ENCODE results near the gene MAPK1.
A peak's percentile ranks its signal among the peaks of the same experiment; 100 is the strongest.
"Not testable (repeated sequence)": the region's sequence is repeated elsewhere in the genome, so short reads cannot be mapped to it uniquely, and the experiment has no call there.

Gene MAPK1

GRCh38 chr22:21867528-21868266, at the start of gene MAPK1:
Gene MAPK1, minus strand, starts transcription at chr22:21867645. Its CDS starts 205 bp downstream, at chr22:21867440.
- Histone ChIP-seq H3K9ac (ENCODE audit: low read depth, low read length) (peak within 1 kb of the TSS; percentile 100), H3K36me3 (ENCODE audit: insufficient read depth, low read length) (no peaks in the 10 kb centered on the region), H3K4me1 (ENCODE audit: insufficient read depth, low read length) (peaks cover 16% of the 10 kb centered on the region), H3K9me3 (ENCODE audit: control insufficient read depth, insufficient read depth, low read length) (no peaks in the 10 kb centered on the region)

DNA sequence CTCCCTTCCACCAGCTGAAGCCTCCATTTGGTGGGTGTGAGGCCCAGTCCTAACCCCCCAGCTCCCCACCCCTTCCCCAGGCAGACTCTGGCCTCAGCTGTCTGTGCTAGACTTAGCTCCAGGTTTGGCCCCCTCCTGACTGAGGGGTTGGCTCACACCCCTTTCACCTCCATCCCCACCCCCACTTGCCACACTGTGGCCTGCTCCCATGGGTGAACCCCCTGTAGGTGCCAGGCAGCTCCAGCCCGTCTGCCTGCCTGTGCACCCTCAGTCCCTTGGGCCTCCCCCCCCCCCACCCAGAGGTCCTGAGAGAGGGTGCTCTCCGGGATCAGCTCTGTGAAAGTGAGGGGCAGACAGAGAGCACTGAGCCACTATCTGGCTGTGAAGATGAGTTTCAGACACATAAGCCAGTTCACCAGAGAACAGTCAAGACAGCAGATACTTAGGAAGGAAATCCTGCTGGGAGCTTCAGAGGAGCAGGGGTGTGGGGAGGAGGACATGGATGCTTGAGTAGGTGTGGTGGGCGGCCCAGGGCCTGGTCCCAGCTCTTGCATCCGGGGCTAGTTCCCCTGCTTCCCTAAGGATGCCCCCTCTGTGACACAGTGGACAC, 49.0 kb upstream of the MAPK1 start:
- no peak overlapping the region for H3K9ac ChIP-seq (ENCODE audit: low read depth, low read length)
- peaks cover 15% of the 10 kb centered on the region; the same call in 1 of the 2 replicates for H3K4me1 ChIP-seq (ENCODE audit: insufficient read depth, low read length)
- H3K36me3 ChIP-seq (ENCODE audit: insufficient read depth, low read length), result no peaks in the 10 kb centered on the region

DNA sequence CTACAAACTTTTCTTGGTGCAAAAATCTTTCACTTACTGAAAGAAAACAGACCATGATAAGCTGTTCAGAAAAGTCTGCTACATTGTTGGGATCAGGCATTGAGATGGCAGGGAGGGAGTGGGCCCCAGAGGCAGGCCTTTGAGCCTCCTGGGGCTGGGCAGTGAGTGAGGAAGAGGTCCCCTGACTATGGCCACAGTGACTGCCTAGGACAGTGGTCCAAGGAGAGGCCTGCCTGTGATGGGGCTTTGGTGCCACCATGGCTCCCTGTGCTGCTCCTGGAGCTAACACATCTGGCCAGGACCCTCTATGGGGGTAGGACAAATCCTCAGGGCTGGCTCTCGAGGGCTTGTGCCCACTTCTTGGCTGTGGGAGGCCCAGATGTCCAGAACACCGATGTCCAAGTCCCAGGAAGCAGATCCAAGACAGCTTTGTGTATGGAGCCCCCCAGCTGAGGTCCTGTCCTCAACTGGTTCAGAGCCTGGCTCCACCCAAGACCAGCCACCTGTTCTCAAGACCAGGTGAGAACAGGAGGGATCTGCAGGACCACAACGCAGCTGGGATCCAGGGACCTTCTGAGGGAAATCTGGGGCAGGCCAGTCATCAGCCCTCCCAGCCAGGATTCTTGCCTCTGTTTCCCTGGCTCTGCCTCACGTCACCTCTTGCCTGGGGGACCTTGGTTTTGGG, 48.3 kb upstream of the MAPK1 start:
- Histone ChIP-seq H3K36me3 (ENCODE audit: insufficient read depth, low read length) (no peaks in the 10 kb centered on the region), H3K9ac (ENCODE audit: low read depth, low read length) (no peak overlapping the region), H3K4me1 (ENCODE audit: insufficient read depth, low read length) (peaks cover 9% of the 10 kb centered on the region; the same call in 1 of the 2 replicates), H3K9me3 (ENCODE audit: control insufficient read depth, insufficient read depth, low read length) (no peaks in the 10 kb centered on the region)

More for the DNA sequence above, 49.0 kb upstream of the MAPK1 start:
- no peaks in the 10 kb centered on the region for H3K9me3 ChIP-seq (ENCODE audit: control insufficient read depth, insufficient read depth, low read length)

DNA sequence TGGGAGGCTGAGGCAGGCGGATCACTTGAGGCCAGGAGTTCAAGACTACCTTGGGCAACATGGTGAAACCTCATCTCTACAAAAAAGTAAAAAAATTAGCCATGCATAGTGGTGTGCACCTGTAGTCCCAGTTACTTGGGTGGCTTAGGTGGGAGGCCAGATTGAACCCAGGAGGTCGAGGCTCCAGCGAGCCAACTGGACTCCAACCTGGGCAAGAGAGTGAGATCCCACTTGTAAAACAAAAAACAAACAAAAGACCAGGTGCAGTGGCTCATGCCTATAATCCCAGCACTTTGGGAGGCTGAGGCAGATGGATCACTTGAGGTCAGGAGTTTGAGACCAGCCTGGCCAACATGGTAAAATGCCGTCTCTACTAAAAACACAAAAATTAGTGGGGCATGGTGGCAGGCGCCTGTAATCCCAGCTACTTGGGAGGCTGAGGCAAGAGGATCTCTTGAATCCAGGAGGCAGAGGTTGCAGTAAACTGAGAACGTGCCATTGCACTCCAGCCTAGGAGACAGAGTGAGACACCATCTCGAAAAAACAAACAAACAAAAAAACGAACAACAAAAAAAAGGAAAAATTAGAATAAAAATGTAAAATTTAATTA, 46.7 kb upstream of the MAPK1 start:
- not testable (repeated sequence) for H3K4me1 ChIP-seq (ENCODE audit: insufficient read depth, low read length); H3K9ac ChIP-seq (ENCODE audit: low read depth, low read length); H3K9me3 ChIP-seq (ENCODE audit: control insufficient read depth, insufficient read depth, low read length); H3K36me3 ChIP-seq (ENCODE audit: insufficient read depth, low read length)

- H3K36me3 ChIP-seq (ENCODE audit: insufficient read depth, low read length); H3K4me1 ChIP-seq (ENCODE audit: insufficient read depth, low read length); H3K9me3 ChIP-seq (ENCODE audit: control insufficient read depth, insufficient read depth, low read length); H3K9ac ChIP-seq (ENCODE audit: low read depth, low read length): not testable (repeated sequence)
Measured at GRCh38 chr22:21910367-21910766, 42.9 kb upstream of the MAPK1 start.

- Histone ChIP-seq H3K9me3 (ENCODE audit: control insufficient read depth, insufficient read depth, low read length) (no peaks in the 10 kb centered on the region), H3K9ac (ENCODE audit: low read depth, low read length) (no peak overlapping the region), H3K4me1 (ENCODE audit: insufficient read depth, low read length) (no peaks in the 10 kb centered on the region), H3K36me3 (ENCODE audit: insufficient read depth, low read length) (no peaks in the 10 kb centered on the region)
Measured at GRCh38 chr22:21909871-21910270, 42.4 kb upstream of the MAPK1 start.

GRCh38 chr22:21907638-21908522, 40.4 kb upstream of the MAPK1 start:
- H3K4me1 ChIP-seq (ENCODE audit: insufficient read depth, low read length), result no peaks in the 10 kb centered on the region
- H3K9ac ChIP-seq (ENCODE audit: low read depth, low read length), result no peak overlapping the region
- H3K36me3 ChIP-seq (ENCODE audit: insufficient read depth, low read length), result no peaks in the 10 kb centered on the region
- H3K9me3 ChIP-seq (ENCODE audit: control insufficient read depth, insufficient read depth, low read length), result no peaks in the 10 kb centered on the region

DNA sequence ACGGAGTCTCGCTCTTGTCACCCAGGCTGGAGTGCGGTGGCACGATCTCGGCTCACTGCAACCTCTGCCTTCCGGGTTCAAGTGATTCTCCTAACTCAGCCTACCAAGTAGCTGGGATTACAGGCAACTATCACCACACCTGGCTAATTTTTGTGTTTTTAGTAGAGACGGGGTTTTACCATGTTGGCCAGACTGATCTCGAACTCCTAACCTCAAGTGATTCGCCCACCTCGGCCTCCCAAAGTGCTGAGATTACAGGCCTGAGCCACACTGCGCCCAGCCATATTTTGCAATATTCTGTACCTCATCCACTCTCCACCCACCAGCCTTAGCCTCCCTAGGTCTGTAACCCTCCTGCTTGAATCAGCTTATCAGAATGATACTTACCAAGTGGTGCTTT, 37.8 kb upstream of the MAPK1 start:
- H3K36me3 ChIP-seq (ENCODE audit: insufficient read depth, low read length); H3K9me3 ChIP-seq (ENCODE audit: control insufficient read depth, insufficient read depth, low read length); H3K9ac ChIP-seq (ENCODE audit: low read depth, low read length); H3K4me1 ChIP-seq (ENCODE audit: insufficient read depth, low read length): not testable (repeated sequence)

DNA sequence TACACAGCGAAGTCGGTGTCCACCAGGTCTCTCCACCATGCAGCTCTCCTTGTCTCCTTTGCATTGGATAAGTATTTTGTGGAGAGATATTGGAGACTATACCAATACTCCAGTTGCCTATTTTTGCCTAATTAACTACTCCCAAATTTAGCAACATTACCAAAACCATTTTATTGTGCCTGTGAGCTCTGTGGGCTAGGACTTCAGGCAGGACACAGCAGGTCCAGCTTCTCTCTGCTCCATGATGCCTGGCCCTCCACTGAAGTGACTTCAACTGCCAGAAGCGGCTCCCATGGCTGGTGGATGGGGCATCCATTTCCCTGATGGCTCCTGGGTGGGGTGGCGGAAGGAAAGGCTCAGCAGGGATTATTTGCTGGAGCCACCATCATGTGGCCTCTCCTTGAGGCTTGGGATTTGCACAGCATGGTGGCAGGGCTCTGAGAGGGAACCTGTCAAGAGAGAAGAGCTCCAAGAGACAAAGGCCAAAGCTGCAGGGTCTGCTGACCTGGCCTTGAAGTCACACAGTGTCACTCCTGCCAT, 36.9 kb upstream of the MAPK1 start:
- Histone ChIP-seq H3K4me1 (ENCODE audit: insufficient read depth, low read length) (no peaks in the 10 kb centered on the region), H3K9me3 (ENCODE audit: control insufficient read depth, insufficient read depth, low read length) (no peaks in the 10 kb centered on the region), H3K36me3 (ENCODE audit: insufficient read depth, low read length) (no peaks in the 10 kb centered on the region), H3K9ac (ENCODE audit: low read depth, low read length) (no peak overlapping the region)

GRCh38 chr22:21903283-21903682, 35.8 kb upstream of the MAPK1 start:
- H3K9me3 ChIP-seq (ENCODE audit: control insufficient read depth, insufficient read depth, low read length), result no peaks in the 10 kb centered on the region
- H3K4me1 ChIP-seq (ENCODE audit: insufficient read depth, low read length), result no peaks in the 10 kb centered on the region
- no peak overlapping the region for H3K9ac ChIP-seq (ENCODE audit: low read depth, low read length)
- H3K36me3 ChIP-seq (ENCODE audit: insufficient read depth, low read length), result no peaks in the 10 kb centered on the region

DNA sequence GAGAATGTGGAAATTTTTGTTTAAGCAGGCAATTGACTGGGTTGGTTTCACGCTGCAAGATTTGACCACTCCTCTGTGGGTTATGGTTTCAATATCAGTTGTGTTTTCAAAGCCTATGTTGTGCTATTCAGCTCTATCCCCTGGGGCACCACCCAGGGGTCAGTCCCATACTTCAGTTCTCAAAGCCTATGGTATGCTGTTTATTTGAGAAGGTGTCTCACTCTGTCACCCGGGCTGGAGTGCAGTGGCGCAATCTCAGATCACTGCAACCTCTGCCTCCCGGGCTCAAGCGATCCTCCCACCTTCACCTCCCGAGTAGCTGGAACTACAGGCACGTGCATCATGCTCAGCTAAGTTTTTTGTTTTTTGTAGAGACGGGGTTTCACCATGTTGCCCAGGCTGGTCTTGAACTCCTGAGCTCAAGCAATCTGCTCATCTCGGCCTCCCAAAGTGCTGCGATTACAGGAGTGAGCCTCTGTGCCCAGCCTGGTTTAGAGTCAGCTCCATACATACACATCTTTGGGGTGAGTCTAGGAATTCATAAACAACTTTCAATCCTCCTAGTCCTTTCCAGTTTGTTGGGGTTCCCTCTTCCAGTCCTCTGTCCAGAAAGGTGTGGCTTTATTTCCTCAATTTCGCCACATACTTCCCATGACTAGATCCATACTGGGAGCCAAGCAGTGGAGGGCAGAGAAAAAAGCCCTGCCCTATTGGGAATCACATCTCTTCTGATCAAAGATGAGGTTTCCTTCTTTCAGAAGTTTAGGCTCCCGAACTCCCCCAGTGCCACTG, 35.0 kb upstream of the MAPK1 start:
- Histone ChIP-seq H3K9me3 (ENCODE audit: control insufficient read depth, insufficient read depth, low read length) (no peaks in the 10 kb centered on the region), H3K4me1 (ENCODE audit: insufficient read depth, low read length) (no peaks in the 10 kb centered on the region), H3K9ac (ENCODE audit: low read depth, low read length) (no peak overlapping the region)

DNA sequence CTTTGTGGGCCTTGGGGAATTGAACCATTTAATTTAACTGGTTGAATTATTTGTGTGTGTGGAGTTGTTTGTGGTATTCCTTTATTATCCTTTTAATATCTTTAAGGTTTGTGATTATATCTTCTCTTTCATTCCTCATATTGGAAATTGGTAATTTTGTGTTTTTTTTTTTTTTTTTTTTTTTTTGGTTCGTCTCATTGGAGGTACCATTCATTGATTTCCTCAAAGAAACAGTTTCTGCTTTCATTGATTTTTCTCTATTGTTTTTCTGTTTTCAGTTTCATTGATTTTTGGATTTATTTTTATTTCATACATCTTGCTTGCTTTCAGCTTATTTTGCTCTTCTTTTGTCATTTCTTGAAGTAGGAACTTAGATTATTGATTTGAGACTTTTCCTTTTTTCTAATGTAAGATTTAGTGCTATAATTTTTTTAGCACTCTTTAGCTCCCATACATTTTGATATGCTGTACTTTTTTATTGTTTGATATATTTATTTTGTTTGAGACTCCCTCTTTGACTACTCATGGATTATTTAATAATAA, 31.0 kb upstream of the MAPK1 start:
- H3K9ac ChIP-seq (ENCODE audit: low read depth, low read length), result no peak overlapping the region
- no peaks in the 10 kb centered on the region for H3K4me1 ChIP-seq (ENCODE audit: insufficient read depth, low read length)
- H3K36me3 ChIP-seq (ENCODE audit: insufficient read depth, low read length), result no peaks in the 10 kb centered on the region
- no peaks in the 10 kb centered on the region for H3K9me3 ChIP-seq (ENCODE audit: control insufficient read depth, insufficient read depth, low read length)

More for the DNA sequence above, 35.0 kb upstream of the MAPK1 start:
- no peaks in the 10 kb centered on the region for H3K36me3 ChIP-seq (ENCODE audit: insufficient read depth, low read length)

- Histone ChIP-seq H3K9ac (ENCODE audit: low read depth, low read length) (no peak overlapping the region), H3K9me3 (ENCODE audit: control insufficient read depth, insufficient read depth, low read length) (no peaks in the 10 kb centered on the region), H3K36me3 (ENCODE audit: insufficient read depth, low read length) (no peaks in the 10 kb centered on the region), H3K4me1 (ENCODE audit: insufficient read depth, low read length) (no peaks in the 10 kb centered on the region)
Measured at GRCh38 chr22:21896951-21897513, 29.6 kb upstream of the MAPK1 start.
